WTC11 (cell line): ENCODE measurements around the gene MORC1. TPM values are rescaled to one million over a fixed set of nuclear protein-coding genes. Genes with fewer than 3 reads are reported as not detected.

Source experiments
- ATAC-seq: fragments of 200-7000 bp; cut with Tn5 transposase; 2 replicates; pipeline ENCODE4 v1.10.0; 2021; ENCODE audit warnings: mild to moderate bottlenecking, moderate library complexity
- CTCF ChIA-PET: fragments of 300-600 bp; sonication (Branson Sonifier 250); formaldehyde crosslinking; loops from one replicate; lab custom pipeline; 2021; ENCODE audit warnings: antibody characterized with exemption; lab: Charles Lee
- POLR2A ChIA-PET: fragments of 350-600 bp; sonication (Branson Sonifier 250); formaldehyde crosslinking; loops from one replicate; lab custom pipeline; 2021; ENCODE audit warnings: antibody characterized with exemption; lab: Charles Lee
- DNase-seq: peaks from one replicate; pipeline ENCODE4 v3.0.0; 2021; ENCODE audit warnings: low spot score
- H3K27ac Mint-ChIP-seq: 2 replicates; pipeline ENCODE4 v1.8.0; 2021; ENCODE audit warnings: mixed read lengths
- H3K27me3 Mint-ChIP-seq: 2 replicates; pipeline ENCODE4 v1.8.0; 2021; ENCODE audit warnings: low read depth, mild to moderate bottlenecking, moderate library complexity, mixed read lengths
- H3K36me3 Mint-ChIP-seq: 2 replicates; pipeline ENCODE4 v1.8.0; 2021; ENCODE audit warnings: mixed read lengths
- H3K4me1 Mint-ChIP-seq: 2 replicates; pipeline ENCODE4 v1.8.0; 2022; ENCODE audit warnings: mixed read lengths
- H3K4me3 Mint-ChIP-seq: 2 replicates; pipeline ENCODE4 v1.8.0; 2021; ENCODE audit warnings: mild to moderate bottlenecking, moderate library complexity, mixed read lengths
- H3K9me3 Mint-ChIP-seq: 2 replicates; pipeline ENCODE4 v1.8.0; 2021; ENCODE audit warnings: mixed read lengths
- ELF4 ChIP-seq: sonication (generic); formaldehyde crosslinking; IDR thresholded peaks from 2 replicates; pipeline ENCODE4 v1.8.1; 2022; ENCODE audit warnings: low read depth, mild to moderate bottlenecking, moderate library complexity, missing genetic modification reagents
- ETV6 ChIP-seq: sonication (generic); formaldehyde crosslinking; IDR thresholded peaks from 2 replicates; pipeline ENCODE4 v1.8.1; 2022; ENCODE audit warnings: mild to moderate bottlenecking, missing genetic modification reagents
- FOXP1 ChIP-seq: sonication (generic); formaldehyde crosslinking; IDR thresholded peaks from 2 replicates; pipeline ENCODE4 v1.8.0; 2022; ENCODE audit warnings: missing genetic modification reagents, mild to moderate bottlenecking, moderate library complexity, borderline replicate concordance
- GRHL2 ChIP-seq: fragments of 250-450 bp; sonication (Bioruptor Pico); IDR thresholded peaks from 2 replicates; pipeline ENCODE4 v1.8.0; 2022; ENCODE audit warnings: mild to moderate bottlenecking, moderate library complexity; ENCODE audit not compliant: insufficient replicate concordance, severe bottlenecking
- NFE2L1 ChIP-seq: sonication (generic); formaldehyde crosslinking; IDR thresholded peaks from 2 replicates; pipeline ENCODE4 v1.8.1; 2023; ENCODE audit warnings: missing genetic modification reagents
- NFYB ChIP-seq: sonication (generic); formaldehyde crosslinking; conservative IDR thresholded peaks from 2 replicates; pipeline ENCODE4 v1.8.0; 2022; ENCODE audit warnings: low read depth, missing genetic modification reagents
- PRRX2 ChIP-seq: fragments of 250-450 bp; sonication (Bioruptor Pico); IDR thresholded peaks from 2 replicates; pipeline ENCODE4 v1.8.0; 2021; ENCODE audit warnings: mild to moderate bottlenecking
- RELA ChIP-seq: sonication (generic); formaldehyde crosslinking; IDR thresholded peaks from 2 replicates; pipeline ENCODE4 v1.8.1; 2022; ENCODE audit warnings: missing genetic modification reagents, mild to moderate bottlenecking, borderline replicate concordance
- SMAD4 ChIP-seq: sonication (generic); formaldehyde crosslinking; IDR thresholded peaks from 2 replicates; pipeline ENCODE4 v1.8.0; 2022; ENCODE audit warnings: mild to moderate bottlenecking, missing genetic modification reagents
- SOX15 ChIP-seq: fragments of 250-450 bp; sonication (Bioruptor Pico); IDR thresholded peaks from 2 replicates; pipeline ENCODE4 v1.9.0; 2021; ENCODE audit warnings: mild to moderate bottlenecking
- ZNF121 ChIP-seq: sonication (generic); formaldehyde crosslinking; IDR thresholded peaks from 2 replicates; pipeline ENCODE4 v1.8.0; 2023; ENCODE audit warnings: missing genetic modification reagents
- ZNF396 ChIP-seq: fragments of 250-450 bp; sonication (Bioruptor Pico); IDR thresholded peaks from 2 replicates; pipeline ENCODE4 v1.8.0; 2021; ENCODE audit warnings: mild to moderate bottlenecking, moderate library complexity, borderline replicate concordance
- total RNA-seq: library from RNA; stranded (reverse); gene quantifications from 3 replicates; pipeline ENCODE4 v1.2.3, GENCODE V29; 2021
- TF ChIP-seq, protein P1 (sequence below): fragments of 250-450 bp; sonication (Bioruptor Pico); IDR thresholded peaks from 2 replicates; pipeline ENCODE4 v1.9.0; 2021; ENCODE audit warnings: mild to moderate bottlenecking
- TF ChIP-seq, protein P2 (sequence below): sonication (generic); formaldehyde crosslinking; conservative IDR thresholded peaks from 2 replicates; pipeline ENCODE4 v1.8.1; 2022; ENCODE audit warnings: mild to moderate bottlenecking, missing genetic modification reagents
- TF ChIP-seq, protein P3 (sequence below): fragments of 200-600 bp; IDR thresholded peaks from 2 replicates; pipeline ENCODE4 v1.8.0; 2022; ENCODE audit warnings: antibody characterized with exemption
- TF ChIP-seq, protein P4 (sequence below): sonication (generic); formaldehyde crosslinking; IDR thresholded peaks from 2 replicates; pipeline ENCODE4 v1.8.0; 2023; ENCODE audit warnings: missing genetic modification reagents, mild to moderate bottlenecking, borderline replicate concordance
- TF ChIP-seq, protein P5 (sequence below): sonication (generic); formaldehyde crosslinking; IDR thresholded peaks from 2 replicates; pipeline ENCODE4 v1.8.0; 2023; ENCODE audit warnings: mild to moderate bottlenecking, missing genetic modification reagents
- TF ChIP-seq, protein P6 (sequence below): sonication (generic); formaldehyde crosslinking; IDR thresholded peaks from 2 replicates; pipeline ENCODE4 v1.8.1; 2022; ENCODE audit warnings: mild to moderate bottlenecking, moderate library complexity, missing genetic modification reagents

The MORC1 gene
- total RNA-seq, 1 experiment from 2014 or later = not detected

DNA sequence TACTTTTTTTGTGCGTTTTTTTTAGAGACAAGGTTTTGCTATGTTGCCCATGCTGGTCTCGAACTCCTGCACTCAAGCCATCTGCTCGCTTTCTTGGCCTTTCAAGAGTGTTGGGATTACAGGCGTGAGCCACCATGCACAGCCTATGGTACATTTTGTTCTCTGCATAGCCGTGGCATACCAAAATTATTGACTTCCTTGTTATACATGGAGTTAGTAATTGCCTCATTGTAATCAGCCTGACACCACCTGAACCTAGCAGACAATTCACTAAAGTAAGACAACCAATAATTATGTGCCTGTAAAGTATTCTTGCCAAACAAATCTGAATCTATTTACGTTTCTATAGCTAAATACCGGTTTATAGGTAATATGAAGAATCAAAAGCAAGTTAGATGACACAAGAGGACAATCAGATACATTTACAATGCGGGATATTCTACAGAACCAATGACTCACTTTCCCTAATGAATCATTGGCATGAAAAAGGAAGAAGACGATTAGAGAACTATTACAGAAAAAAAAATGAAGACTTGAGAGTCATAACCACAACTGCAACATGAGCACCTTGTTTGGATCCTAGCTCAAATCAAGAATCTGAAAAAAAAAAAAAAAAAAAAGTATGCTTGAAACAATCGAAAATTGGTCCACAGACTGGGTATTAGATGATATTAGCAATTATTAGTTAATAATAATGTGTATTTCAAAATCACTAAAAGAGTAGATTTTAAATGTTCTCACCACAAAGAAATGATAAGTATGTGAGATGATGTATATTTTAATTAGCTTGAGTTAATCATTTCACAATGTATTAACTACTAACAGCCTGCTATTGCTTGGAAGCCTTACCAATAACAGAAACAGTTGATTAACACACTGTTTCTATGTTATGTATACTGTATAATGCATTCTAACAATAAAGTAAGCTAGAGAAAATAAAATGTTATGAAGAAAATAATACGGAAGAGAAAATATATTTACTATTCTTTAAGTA is 171.3 kb downstream of the MORC1 start:
- Mint-ChIP-seq H3K4me1 (no peaks in the 10 kb centered on the region), H3K9me3 (no peaks in the 10 kb centered on the region), H3K27ac (no peak overlapping the region), H3K36me3 (no peaks in the 10 kb centered on the region), H3K27me3 (no peaks in the 10 kb centered on the region), H3K4me3 (no peak overlapping the region)
- ChIA-PET POLR2A (no interaction called here), CTCF (interaction anchor here (0.5 kb wide), 1 partner anchor 16 kb away, joined by 3 read pairs; no protein-coding TSS in a partner anchor)
- TF ChIP-seq SOX15 (CRISPR knock-in tag) (no peak), ZNF396 (CRISPR knock-in tag) (no peak), GRHL2 (CRISPR knock-in tag) (no peak), SMAD4 (CRISPR knock-in tag) (no peak), ETV6 (CRISPR knock-in tag) (no peak), ZNF121 (CRISPR knock-in tag) (no peak), PRRX2 (no peak), NFYB (CRISPR knock-in tag) (no peak), NFE2L1 (CRISPR knock-in tag) (no peak), RELA (no peak), ELF4 (no peak), FOXP1 (CRISPR knock-in tag) (no peak)
- TF ChIP-seq, protein P1, sequence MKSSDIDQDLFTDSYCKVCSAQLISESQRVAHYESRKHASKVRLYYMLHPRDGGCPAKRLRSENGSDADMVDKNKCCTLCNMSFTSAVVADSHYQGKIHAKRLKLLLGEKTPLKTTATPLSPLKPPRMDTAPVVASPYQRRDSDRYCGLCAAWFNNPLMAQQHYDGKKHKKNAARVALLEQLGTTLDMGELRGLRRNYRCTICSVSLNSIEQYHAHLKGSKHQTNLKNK = no peak
- TF ChIP-seq, protein P2, sequence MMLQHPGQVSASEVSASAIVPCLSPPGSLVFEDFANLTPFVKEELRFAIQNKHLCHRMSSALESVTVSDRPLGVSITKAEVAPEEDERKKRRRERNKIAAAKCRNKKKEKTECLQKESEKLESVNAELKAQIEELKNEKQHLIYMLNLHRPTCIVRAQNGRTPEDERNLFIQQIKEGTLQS (CRISPR knock-in tag) = no peak
- TF ChIP-seq, protein P3, sequence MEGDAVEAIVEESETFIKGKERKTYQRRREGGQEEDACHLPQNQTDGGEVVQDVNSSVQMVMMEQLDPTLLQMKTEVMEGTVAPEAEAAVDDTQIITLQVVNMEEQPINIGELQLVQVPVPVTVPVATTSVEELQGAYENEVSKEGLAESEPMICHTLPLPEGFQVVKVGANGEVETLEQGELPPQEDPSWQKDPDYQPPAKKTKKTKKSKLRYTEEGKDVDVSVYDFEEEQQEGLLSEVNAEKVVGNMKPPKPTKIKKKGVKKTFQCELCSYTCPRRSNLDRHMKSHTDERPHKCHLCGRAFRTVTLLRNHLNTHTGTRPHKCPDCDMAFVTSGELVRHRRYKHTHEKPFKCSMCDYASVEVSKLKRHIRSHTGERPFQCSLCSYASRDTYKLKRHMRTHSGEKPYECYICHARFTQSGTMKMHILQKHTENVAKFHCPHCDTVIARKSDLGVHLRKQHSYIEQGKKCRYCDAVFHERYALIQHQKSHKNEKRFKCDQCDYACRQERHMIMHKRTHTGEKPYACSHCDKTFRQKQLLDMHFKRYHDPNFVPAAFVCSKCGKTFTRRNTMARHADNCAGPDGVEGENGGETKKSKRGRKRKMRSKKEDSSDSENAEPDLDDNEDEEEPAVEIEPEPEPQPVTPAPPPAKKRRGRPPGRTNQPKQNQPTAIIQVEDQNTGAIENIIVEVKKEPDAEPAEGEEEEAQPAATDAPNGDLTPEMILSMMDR = no peak
- TF ChIP-seq, protein P4, sequence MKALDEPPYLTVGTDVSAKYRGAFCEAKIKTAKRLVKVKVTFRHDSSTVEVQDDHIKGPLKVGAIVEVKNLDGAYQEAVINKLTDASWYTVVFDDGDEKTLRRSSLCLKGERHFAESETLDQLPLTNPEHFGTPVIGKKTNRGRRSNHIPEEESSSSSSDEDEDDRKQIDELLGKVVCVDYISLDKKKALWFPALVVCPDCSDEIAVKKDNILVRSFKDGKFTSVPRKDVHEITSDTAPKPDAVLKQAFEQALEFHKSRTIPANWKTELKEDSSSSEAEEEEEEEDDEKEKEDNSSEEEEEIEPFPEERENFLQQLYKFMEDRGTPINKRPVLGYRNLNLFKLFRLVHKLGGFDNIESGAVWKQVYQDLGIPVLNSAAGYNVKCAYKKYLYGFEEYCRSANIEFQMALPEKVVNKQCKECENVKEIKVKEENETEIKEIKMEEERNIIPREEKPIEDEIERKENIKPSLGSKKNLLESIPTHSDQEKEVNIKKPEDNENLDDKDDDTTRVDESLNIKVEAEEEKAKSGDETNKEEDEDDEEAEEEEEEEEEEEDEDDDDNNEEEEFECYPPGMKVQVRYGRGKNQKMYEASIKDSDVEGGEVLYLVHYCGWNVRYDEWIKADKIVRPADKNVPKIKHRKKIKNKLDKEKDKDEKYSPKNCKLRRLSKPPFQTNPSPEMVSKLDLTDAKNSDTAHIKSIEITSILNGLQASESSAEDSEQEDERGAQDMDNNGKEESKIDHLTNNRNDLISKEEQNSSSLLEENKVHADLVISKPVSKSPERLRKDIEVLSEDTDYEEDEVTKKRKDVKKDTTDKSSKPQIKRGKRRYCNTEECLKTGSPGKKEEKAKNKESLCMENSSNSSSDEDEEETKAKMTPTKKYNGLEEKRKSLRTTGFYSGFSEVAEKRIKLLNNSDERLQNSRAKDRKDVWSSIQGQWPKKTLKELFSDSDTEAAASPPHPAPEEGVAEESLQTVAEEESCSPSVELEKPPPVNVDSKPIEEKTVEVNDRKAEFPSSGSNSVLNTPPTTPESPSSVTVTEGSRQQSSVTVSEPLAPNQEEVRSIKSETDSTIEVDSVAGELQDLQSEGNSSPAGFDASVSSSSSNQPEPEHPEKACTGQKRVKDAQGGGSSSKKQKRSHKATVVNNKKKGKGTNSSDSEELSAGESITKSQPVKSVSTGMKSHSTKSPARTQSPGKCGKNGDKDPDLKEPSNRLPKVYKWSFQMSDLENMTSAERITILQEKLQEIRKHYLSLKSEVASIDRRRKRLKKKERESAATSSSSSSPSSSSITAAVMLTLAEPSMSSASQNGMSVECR = no peak
- TF ChIP-seq, protein P5, sequence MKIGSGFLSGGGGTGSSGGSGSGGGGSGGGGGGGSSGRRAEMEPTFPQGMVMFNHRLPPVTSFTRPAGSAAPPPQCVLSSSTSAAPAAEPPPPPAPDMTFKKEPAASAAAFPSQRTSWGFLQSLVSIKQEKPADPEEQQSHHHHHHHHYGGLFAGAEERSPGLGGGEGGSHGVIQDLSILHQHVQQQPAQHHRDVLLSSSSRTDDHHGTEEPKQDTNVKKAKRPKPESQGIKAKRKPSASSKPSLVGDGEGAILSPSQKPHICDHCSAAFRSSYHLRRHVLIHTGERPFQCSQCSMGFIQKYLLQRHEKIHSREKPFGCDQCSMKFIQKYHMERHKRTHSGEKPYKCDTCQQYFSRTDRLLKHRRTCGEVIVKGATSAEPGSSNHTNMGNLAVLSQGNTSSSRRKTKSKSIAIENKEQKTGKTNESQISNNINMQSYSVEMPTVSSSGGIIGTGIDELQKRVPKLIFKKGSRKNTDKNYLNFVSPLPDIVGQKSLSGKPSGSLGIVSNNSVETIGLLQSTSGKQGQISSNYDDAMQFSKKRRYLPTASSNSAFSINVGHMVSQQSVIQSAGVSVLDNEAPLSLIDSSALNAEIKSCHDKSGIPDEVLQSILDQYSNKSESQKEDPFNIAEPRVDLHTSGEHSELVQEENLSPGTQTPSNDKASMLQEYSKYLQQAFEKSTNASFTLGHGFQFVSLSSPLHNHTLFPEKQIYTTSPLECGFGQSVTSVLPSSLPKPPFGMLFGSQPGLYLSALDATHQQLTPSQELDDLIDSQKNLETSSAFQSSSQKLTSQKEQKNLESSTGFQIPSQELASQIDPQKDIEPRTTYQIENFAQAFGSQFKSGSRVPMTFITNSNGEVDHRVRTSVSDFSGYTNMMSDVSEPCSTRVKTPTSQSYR (CRISPR knock-in tag) = no peak
- TF ChIP-seq, protein P6, sequence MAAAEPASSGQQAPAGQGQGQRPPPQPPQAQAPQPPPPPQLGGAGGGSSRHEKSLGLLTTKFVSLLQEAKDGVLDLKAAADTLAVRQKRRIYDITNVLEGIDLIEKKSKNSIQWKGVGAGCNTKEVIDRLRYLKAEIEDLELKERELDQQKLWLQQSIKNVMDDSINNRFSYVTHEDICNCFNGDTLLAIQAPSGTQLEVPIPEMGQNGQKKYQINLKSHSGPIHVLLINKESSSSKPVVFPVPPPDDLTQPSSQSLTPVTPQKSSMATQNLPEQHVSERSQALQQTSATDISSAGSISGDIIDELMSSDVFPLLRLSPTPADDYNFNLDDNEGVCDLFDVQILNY = no peak
- no peak for ATAC-seq
- no peak for DNase-seq
